EL (cell line): ENCODE results near the gene LRRC49.

Experiments used
- DNase-seq: peaks from one replicate; pipeline ENCODE4 v3.0.0-alpha.2; 2016

The LRRC49 gene

GRCh38 chr15:71093054-71094024 is 200.7 kb downstream of the LRRC49 start:
- DNase-seq, result peak; percentile 87

DNA sequence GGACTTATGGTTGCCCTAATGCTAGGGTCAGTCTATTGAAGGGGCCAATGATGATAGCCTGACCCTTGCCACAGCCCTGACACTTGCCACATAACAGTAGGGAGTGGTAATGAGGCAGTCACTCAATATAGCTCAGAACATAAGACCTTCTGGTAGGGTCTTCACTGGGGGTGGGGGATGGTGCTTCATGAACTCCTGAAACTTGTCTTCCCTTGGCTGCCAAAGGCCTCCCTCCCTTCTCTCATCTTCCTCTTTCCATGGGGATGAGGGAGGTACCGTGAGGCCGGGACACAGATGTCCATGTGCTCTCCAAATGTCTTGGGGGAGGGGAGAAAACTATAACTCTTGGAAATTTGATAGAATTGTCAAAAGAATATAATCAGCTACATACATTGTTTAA is 201.5 kb downstream of the LRRC49 start:
- DNase-seq, result no peak

DNA sequence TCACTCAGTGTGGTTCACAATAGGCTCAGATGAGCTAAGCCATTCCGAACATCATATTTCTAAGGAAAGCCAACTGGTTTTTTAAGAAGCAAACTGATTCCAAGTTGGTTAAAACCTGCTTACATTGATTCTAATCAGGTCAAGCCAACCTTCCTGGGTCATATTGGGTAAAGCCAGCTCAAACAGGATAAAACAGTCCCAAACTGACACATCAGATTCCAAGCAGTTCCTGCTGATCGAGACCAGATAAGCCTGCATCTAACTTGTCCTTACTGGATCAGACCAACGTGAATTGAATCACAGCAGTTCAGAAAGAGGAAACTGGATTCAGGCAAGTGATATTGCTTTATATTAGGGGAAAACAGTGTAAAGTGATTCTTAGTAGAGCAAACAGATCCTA is 204.1 kb downstream of the LRRC49 start:
- peak; percentile 70 for DNase-seq

- DNase-seq, result no peak
Measured at GRCh38 chr15:71097890-71098289, 205.3 kb downstream of the LRRC49 start.

GRCh38 chr15:71098920-71099319 is 206.3 kb downstream of the LRRC49 start:
- no peak for DNase-seq
